ENCODE results near the gene UNC13A.

Gene UNC13A

DNA sequence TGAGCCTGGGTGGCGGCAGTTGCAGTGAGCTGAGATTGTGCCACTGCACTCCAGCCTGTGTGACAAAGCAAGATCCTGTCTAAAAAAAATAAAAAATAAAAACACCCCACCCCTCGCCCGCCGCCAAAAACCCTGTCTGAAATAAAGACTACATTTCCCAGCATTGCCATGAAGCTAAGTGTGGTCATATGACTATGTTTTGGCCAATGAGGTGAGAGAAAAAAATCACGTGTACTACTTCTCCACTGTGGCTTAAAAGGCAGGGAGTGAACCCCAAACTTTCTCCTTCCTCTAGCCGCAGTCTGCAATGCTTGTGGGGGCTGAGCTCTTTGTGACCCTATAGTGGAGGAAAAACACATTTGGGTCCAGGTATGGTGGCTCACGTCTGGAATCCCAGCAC, 77.8 kb downstream of the UNC13A start:
- Histone ChIP-seq H3K27ac (no peak overlapping the region), H3K4me3 (no peak overlapping the region)
- TF ChIP-seq, protein P1, sequence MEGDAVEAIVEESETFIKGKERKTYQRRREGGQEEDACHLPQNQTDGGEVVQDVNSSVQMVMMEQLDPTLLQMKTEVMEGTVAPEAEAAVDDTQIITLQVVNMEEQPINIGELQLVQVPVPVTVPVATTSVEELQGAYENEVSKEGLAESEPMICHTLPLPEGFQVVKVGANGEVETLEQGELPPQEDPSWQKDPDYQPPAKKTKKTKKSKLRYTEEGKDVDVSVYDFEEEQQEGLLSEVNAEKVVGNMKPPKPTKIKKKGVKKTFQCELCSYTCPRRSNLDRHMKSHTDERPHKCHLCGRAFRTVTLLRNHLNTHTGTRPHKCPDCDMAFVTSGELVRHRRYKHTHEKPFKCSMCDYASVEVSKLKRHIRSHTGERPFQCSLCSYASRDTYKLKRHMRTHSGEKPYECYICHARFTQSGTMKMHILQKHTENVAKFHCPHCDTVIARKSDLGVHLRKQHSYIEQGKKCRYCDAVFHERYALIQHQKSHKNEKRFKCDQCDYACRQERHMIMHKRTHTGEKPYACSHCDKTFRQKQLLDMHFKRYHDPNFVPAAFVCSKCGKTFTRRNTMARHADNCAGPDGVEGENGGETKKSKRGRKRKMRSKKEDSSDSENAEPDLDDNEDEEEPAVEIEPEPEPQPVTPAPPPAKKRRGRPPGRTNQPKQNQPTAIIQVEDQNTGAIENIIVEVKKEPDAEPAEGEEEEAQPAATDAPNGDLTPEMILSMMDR (IDR thresholded peaks at IDR 0.05) = no peak
- no peak for DNase-seq (ENCODE audit: low spot score)

DNA sequence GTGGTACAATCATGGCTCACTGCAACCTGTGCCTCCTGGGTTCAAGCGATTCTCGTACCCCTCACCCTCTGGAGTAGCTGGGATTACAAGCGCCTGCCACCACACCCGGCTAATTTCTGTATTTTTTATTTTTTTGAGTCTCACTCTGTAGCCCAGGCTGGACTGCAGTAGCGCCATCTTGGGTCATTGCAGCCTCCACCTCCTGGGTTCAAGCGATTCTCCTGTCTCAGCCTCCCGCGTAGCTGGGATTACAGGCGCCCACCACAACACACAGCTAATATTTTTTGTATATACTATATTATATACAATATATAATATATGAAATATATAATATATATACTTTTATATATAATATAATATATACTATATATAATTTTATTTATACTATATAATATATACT, 80.2 kb downstream of the UNC13A start:
- TF ChIP-seq, protein P1 (IDR thresholded peaks at IDR 0.05) = no peak
- Histone ChIP-seq H3K27ac (no peak overlapping the region), H3K4me3 (no peak overlapping the region)
- no peak for DNase-seq (ENCODE audit: low spot score)

DNA sequence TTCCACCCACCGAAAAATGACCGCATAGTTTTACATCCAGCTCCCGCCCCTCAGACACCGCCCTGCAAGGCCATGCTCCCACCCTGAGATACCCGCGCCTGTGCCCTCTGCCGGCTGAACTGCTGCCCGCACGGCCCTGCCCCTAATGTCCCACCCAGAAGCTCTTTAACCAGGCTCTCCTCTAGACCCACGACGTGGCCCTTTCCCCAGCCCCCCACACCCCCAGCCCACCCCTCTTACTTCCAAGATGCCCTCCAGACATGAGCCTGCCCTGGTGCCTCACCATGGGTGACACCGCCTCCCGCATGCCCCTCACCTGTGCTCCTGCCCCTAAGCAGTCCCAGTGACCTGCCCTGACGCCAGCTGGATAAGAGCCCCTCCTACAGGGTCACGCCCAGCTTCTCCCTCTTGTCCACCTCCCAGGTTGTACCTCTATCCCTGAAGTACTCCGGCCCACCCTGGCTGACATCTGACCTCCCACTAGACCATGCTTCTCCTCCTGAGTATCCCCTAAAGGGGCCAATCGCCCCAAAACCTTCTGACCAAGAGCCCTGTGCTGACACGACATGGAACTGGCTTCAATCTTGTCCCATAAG, 81.5 kb downstream of the UNC13A start:
- no peak for DNase-seq (ENCODE audit: low spot score)
- Histone ChIP-seq H3K4me3 (peak overlapping the region; percentile 69), H3K27ac (peak overlapping the region in 1 of 2 donors; percentile 79)
- TF ChIP-seq, protein P1 (IDR thresholded peaks at IDR 0.05) = no peak

DNA sequence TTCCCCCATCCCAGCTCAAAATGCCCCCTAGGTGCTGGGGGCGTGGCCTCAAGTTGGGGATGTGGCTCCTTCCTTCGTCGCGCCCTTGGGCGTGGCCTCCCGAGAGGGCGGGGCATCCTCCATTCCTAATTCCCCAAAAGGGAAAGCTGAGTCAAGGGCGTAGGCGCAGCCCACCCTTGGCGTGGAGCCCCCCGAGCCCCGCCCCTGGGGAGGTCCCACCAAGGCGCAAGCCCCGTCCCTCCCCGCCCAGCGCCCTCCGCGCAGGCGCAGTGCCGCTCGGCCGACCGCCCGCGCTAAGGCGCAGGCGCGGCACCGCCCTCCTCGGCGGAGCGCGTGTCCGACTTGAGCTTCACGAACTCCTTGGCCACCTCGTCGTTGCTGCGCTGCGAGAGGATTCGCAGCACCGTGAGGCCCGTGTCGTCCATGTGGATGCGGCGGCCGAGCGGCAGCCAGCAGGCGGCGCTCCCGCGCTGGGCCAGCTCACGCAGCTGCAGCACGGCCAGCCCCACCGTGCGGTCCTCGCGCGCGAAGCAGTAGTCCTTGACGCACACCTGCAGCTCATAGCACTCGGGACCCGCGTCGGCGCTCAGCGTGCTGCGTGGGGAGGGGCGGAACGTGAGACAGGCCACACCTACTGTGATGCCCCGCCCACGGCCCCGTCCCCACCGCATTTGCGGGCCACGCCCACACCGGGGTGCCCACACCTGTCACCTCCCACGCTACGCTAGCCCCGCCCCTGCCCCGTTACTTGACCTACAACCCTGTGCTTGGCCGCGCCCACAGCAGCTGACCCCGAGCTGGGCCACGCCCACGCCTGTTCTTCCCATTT, 82.2 kb downstream of the UNC13A start:
- Histone ChIP-seq H3K27ac (peak overlapping the region in 1 of 2 donors; percentile 79), H3K4me3 (peak overlapping the region; percentile 69)
- TF ChIP-seq, protein P1 (IDR thresholded peaks at IDR 0.05) = peak; percentile 68
- no peak for DNase-seq (ENCODE audit: low spot score)

DNA sequence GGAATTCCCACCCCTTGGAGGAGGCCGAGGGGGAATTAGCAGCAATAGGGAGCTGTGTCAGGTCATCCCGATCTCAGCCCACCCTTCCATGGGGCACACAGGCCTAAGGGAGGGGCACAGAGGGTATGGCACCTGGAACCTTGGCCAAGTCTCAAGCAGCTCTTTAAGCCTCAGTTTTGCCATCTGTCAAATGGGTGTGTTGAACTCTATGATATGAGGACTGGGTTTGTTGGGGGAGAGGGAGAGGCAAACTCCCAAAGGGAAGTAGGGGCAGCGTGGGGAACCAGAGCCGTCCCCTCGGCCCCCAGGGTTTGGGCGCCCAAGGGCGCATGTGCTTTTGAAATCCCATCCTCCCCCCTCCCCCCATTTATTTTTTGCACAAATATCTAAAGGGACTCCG, 83.0 kb downstream of the UNC13A start:
- Histone ChIP-seq H3K4me3 (no peak overlapping the region), H3K27ac (no peak overlapping the region)
- DNase-seq (ENCODE audit: low spot score) = no peak
- TF ChIP-seq, protein P1 (IDR thresholded peaks at IDR 0.05) = no peak

DNA sequence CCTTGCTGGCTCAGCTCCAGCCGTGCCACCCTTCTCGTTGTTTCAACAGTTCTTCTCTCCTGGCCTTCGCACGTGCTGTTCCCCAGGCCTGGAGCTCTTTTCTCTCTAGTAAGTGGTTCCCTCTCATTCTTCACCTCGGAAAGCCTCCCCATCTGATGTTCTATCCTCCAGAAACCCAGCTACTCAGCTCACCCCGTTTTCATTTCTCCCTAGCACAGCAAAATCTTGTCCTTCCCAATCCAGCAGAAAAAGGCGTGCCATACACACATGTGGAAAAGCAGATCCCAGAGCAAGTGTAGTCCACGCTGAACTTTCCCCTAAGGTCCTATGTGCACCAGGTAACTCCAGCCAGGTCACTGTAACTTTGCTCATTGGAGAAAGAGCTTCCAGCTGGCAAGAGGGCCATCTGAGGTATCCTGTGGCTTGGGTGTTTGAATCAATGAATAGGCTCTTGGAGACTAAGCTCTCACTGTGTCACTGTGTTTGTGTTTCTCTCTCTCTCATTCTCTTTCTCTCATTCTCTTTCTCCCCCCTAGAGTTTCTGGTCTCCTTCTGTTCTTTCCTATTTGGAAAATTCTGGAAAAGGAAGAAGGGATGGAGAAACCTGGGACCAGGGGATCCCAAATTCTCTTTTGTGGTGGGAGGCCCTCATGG, 83.7 kb downstream of the UNC13A start:
- TF ChIP-seq, protein P1 (IDR thresholded peaks at IDR 0.05) = no peak
- no peak overlapping the region for H3K27ac ChIP-seq
- DNase-seq (ENCODE audit: low spot score) = no peak
- no peak overlapping the region for H3K4me3 ChIP-seq
